Gastroesophageal sphincter (tissue), 3 donors: ENCODE measurements around the gene OR51A4.

Source experiments
- CTCF ChIP-seq, 4 experiments: fragments of 200-600 bp in 2 of 4; fragments of 450-650 bp in 2 of 4; sonication (generic) in 1 of 4; IDR thresholded peaks; one replicate each; pipeline ENCODE4 v1.5.1; 2017 to 2019; ENCODE audit warnings: antibody characterized with exemption in 4 of 4, mild to moderate bottlenecking in 2 of 4, moderate library complexity in 2 of 4
- EP300 ChIP-seq: sonication (generic); formaldehyde crosslinking; IDR thresholded peaks from one replicate; pipeline ENCODE4 v1.6.1; 2017; ENCODE audit warnings: antibody characterized with exemption, mild to moderate bottlenecking

- TF ChIP-seq CTCF (IDR thresholded peaks at IDR 0.05) (no peak), EP300 (no peak)
These were observed 10.0 kb upstream of the OR51A4 start for GRCh38 chr11:4957396-4957795.
